Spleen (tissue), 11 donors: ENCODE results near the gene PVALB. TPM values are rescaled to one million over a fixed set of nuclear protein-coding genes. Genes with fewer than 3 reads are reported as not detected.

ENCODE experiments used
- DNase-seq: peaks from one replicate; pipeline ENCODE4 v3.0.0-alpha.2; 2020
- H3K27ac ChIP-seq, 8 donors: fragments of 200-600 bp; sonication (generic) in 7 of 8; 1 replicate in 4 of 8; 2 replicates in 4 of 8; pipeline versions ENCODE4 v1.5.0 to v1.8.0; 2016 to 2021; ENCODE audit warnings: inconsistent platforms in 4 of 8, mild to moderate bottlenecking in 4 of 8, moderate library complexity in 1 of 8
- H3K27me3 ChIP-seq, 7 donors: fragments of 200-600 bp; sonication (generic) in 6 of 7; replicated peaks in 1 of 7; 1 replicate in 4 of 7; 2 replicates in 3 of 7; pipeline versions ENCODE4 v1.5.0 to v1.8.0; 2016 to 2021; ENCODE audit warnings: inconsistent platforms in 3 of 7, mild to moderate bottlenecking in 1 of 7
- H3K36me3 ChIP-seq, 6 donors: fragments of 200-600 bp; sonication (generic) in 5 of 6; 1 replicate in 4 of 6; 2 replicates in 2 of 6; pipeline versions ENCODE4 v1.5.0 to v1.8.0; 2016 to 2021; ENCODE audit warnings: inconsistent platforms in 2 of 6
- H3K4me1 ChIP-seq, 6 donors: fragments of 200-600 bp; sonication (generic) in 5 of 6; 1 replicate in 3 of 6; 2 replicates in 3 of 6; pipeline versions ENCODE4 v1.5.0 to v1.8.0; 2016 to 2021; ENCODE audit warnings: inconsistent platforms in 3 of 6
- H3K4me3 ChIP-seq, 8 donors: fragments of 200-600 bp; sonication (generic) in 7 of 8; 1 replicate in 4 of 8; 2 replicates in 4 of 8; pipeline versions ENCODE4 v1.5.0 to v1.8.0; 2016 to 2021; ENCODE audit warnings: inconsistent platforms in 4 of 8, mild to moderate bottlenecking in 4 of 8, moderate library complexity in 2 of 8
- H3K9me3 ChIP-seq, 8 donors: fragments of 200-600 bp; sonication (generic) in 7 of 8; 1 replicate in 4 of 8; 2 replicates in 4 of 8; pipeline versions ENCODE4 v1.5.0 to v1.8.0; 2016 to 2021; ENCODE audit warnings: inconsistent platforms in 4 of 8
- CTCF ChIP-seq, 11 experiments: fragments of 200-600 bp in 7 of 11; fragments of 450-650 bp in 4 of 11; sonication (generic) in 4 of 11; IDR thresholded peaks in 8 of 11; conservative IDR thresholded peaks in 3 of 11; 1 replicate in 7 of 11; 2 replicates in 4 of 11; pipeline versions ENCODE4 v1.4.0 to v1.8.0; 2016 to 2021; ENCODE audit warnings: antibody characterized with exemption in 11 of 11, inconsistent platforms in 4 of 11, mild to moderate bottlenecking in 1 of 11
- POLR2A ChIP-seq, 3 donors: fragments of 450-650 bp; IDR thresholded peaks; one replicate each; pipeline ENCODE4 v1.5.1; 2017; ENCODE audit warnings: antibody characterized with exemption in 3 of 3, mild to moderate bottlenecking in 1 of 3
- POLR2AphosphoS5 ChIP-seq, 3 donors: sonication (generic); formaldehyde crosslinking; IDR thresholded peaks; one replicate each; pipeline ENCODE4 v1.5.1; 2017; ENCODE audit warnings: antibody characterized with exemption in 3 of 3
- WGBS, 5 donors: extraction: QIAGEN DNeasy Blood & Tissue Kit in 3 of 5; methylation state at CpG; one replicate each; pipeline versions ENCODE4 v1.1.5 to v1.1.7; 2013 to 2018; 5-methylcytosine and 5-hydroxymethylcytosine counted together
- intact Hi-C: fragments of 100-400 bp; cut with DNase I; formaldehyde crosslinking; loops from one replicate; pipeline ENCODE4 v1.15.0; 2023; ENCODE audit warnings: low total_unique reads
- polyA plus RNA-seq, 3 donors: library from polyadenylated mRNA; stranded (reverse); fragments of 200-250 nt; gene quantifications; one replicate each; pipeline ENCODE4 v1.2.1, GENCODE V29; 2013
- total RNA-seq, 7 donors: library from RNA; depleted of rRNA in 3 of 7; stranded (reverse); fragments of >200 nt in 3 of 7; fragmentation: NEBNext Ultra II Directional in 4 of 7; extraction: Animal tissue kit (Norgen Biotek cat#: 25700) in 4 of 7; gene quantifications; one replicate each; pipeline versions ENCODE4 v1.1.0 to v1.2.1, GENCODE V29; 2016 to 2021
- donor health status: healthy with polysubstance abuse.
- donor health status: DM: no; HTN: no; CAD: no; lungs with moderate emphysema.
- donor health status: DM: no; HTN: no; CAD: no.
- donor health status: Bipolar disorder and iron deficiency.
- donor health status: healthy.
- donor health status: DM: no; HTN: no; CAD: no.
- donor health status: DM: yes; HTN: yes; CAD: no.

Gene PVALB
- total and polyA plus RNA-seq, 10 donors = 0.52 to 3.2 (median 1.00) TPM; not detected in 2

DNA sequence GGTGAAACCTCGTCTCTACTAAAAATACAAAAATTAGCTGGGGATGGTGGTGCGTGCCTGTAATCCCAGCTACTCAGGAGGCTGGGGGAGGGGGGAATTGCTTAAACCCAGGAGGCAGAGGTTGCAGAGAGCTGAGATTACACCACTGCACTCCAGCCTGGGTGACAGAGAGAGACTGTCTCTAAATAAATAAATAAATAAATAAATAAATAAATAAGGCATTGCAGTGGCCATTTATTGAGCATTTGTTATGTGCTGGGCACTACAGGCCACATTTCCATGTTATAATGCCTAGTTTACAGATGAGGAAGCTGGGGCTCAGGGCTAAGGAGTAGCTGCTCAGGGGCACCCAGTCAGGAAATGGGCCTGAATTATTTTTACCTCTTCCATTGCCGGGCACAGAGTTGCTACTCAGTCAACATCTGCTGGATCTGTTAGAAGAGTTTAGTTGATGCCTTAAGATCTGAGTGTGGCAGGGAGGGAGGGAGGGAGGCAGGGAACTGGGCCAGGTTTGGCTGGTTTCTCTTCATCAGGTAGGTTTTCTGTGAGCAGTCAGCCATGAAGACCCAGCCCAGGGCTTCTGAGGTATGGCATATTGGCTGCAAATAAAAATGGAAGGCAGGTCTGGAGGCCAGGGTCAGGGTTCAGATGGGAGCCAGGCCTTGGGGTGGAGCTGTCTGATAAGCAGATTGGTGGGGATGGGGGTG lies 5.6 kb downstream of the PVALB start:
- peaks cover 2 to 26% (median 2%) of the 10 kb centered on the region in 6 donors for H3K4me1 ChIP-seq
- no peaks in the 10 kb centered on the region for H3K36me3 ChIP-seq
- no peaks in the 10 kb centered on the region for H3K9me3 ChIP-seq
- WGBS, 5 donors = 65 to 79% (median 70%) methylated on average over 3 of the region's 3 CpGs
- H3K4me3 ChIP-seq = no peak overlapping the region
- H3K27me3 ChIP-seq = peaks cover 0 to 34% (median 2%) of the 10 kb centered on the region in 7 donors
- TF ChIP-seq POLR2AphosphoS5 (IDR thresholded peaks at IDR 0.05) (no peak), CTCF (IDR thresholded peaks at IDR 0.05 in 8 of 11, conservative IDR thresholded peaks at IDR 0.05 in 3 of 11) (no peak), POLR2A (IDR thresholded peaks at IDR 0.05) (no peak)
- no peak for DNase-seq
- intact Hi-C loops = no loop called here
- H3K27ac ChIP-seq = no peak overlapping the region

DNA sequence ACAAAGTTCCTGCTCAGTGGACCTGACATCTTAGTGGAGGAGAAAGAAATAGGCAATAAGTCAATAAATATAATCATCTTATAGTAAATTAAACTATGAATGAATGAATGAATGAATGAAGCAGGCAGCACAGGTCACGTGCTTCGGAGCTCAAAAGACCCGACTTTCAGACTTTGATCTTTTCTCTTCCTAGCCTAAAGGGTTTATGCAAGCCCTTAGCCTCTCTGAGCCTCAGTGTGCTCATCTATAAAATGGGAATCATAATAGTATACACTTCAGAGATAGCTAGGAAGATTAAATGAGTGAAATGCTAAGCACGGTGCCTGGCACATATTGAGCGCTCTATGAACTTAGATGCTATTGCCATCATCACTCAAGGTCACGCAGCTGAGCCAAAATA lies 7.5 kb downstream of the PVALB start:
- Histone ChIP-seq H3K36me3 (no peaks in the 10 kb centered on the region), H3K9me3 (no peaks in the 10 kb centered on the region), H3K4me3 (no peak overlapping the region), H3K27ac (no peak overlapping the region), H3K27me3 (peaks cover 0 to 34% (median 1%) of the 10 kb centered on the region in 7 donors), H3K4me1 (peaks cover 0 to 18% (median 0%) of the 10 kb centered on the region in 6 donors)
- WGBS, 5 donors = 90 to 97% (median 95%) methylated on average over 6 of the region's 6 CpGs
- no peak for TF ChIP-seq POLR2A (IDR thresholded peaks at IDR 0.05)
- TF ChIP-seq CTCF (IDR thresholded peaks at IDR 0.05 in 8 of 11, conservative IDR thresholded peaks at IDR 0.05 in 3 of 11) = no peak
- no peak for TF ChIP-seq POLR2AphosphoS5 (IDR thresholded peaks at IDR 0.05)
- DNase-seq = no peak
- intact Hi-C loops = no loop called here

GRCh38 chr22:36808721-36809344 lies 8.0 kb downstream of the PVALB start:
- Histone ChIP-seq H3K4me1 (peaks cover 0 to 18% (median 0%) of the 10 kb centered on the region in 6 donors), H3K9me3 (no peaks in the 10 kb centered on the region), H3K4me3 (no peak overlapping the region), H3K27me3 (peaks cover 0 to 34% (median 4%) of the 10 kb centered on the region in 7 donors), H3K27ac (no peak overlapping the region), H3K36me3 (no peaks in the 10 kb centered on the region)
- intact Hi-C loops = no loop called here
- 20 to 46% (median 35%) methylated on average over 1 of the region's 1 CpG for whole genome bisulfite sequencing, 5 donors
- no peak for DNase-seq
- TF ChIP-seq POLR2A (IDR thresholded peaks at IDR 0.05) (no peak), CTCF (IDR thresholded peaks at IDR 0.05 in 8 of 11, conservative IDR thresholded peaks at IDR 0.05 in 3 of 11) (no peak), POLR2AphosphoS5 (IDR thresholded peaks at IDR 0.05) (no peak)

- WGBS, 5 donors = 80 to 94% (median 86%) methylated on average over 7 of the region's 7 CpGs
- peaks cover 0 to 18% (median 0%) of the 10 kb centered on the region in 6 donors for H3K4me1 ChIP-seq
- no peak for TF ChIP-seq POLR2A (IDR thresholded peaks at IDR 0.05)
- no peak for TF ChIP-seq POLR2AphosphoS5 (IDR thresholded peaks at IDR 0.05)
- TF ChIP-seq CTCF (IDR thresholded peaks at IDR 0.05 in 8 of 11, conservative IDR thresholded peaks at IDR 0.05 in 3 of 11) = no peak
- peaks cover 0 to 34% (median 0%) of the 10 kb centered on the region in 7 donors for H3K27me3 ChIP-seq
- H3K9me3 ChIP-seq = no peaks in the 10 kb centered on the region
- intact Hi-C loops = no loop called here
- H3K36me3 ChIP-seq = no peaks in the 10 kb centered on the region
- H3K4me3 ChIP-seq = no peak overlapping the region
- DNase-seq = no peak
- H3K27ac ChIP-seq = no peak overlapping the region
Measured at GRCh38 chr22:36807627-36808026, 9.2 kb downstream of the PVALB start.
